ENCODE results near the gene CLSTN2.

Gene CLSTN2

DNA sequence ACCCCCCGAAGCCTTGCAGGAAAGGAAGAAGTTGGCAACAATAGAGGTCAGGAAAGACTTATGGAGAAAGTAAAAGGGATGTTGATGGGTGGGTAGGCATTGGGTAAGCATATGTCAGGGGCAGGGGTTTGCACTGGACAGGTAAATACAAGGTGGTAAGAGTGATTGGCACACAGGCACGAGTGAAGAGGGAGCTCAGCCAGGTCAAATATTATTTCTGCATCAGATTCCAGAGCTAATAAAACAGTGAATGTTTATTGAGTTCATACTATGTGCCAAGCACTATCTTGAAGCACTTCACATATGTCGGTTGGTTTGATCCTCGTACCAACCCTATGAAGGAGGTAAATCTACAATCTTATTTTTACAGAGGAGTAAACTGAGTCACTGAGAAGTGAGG is 6.6 kb downstream of the CLSTN2 start:
- DNase-seq (ENCODE audit: low read depth in 3 of 3) = no peak

DNA sequence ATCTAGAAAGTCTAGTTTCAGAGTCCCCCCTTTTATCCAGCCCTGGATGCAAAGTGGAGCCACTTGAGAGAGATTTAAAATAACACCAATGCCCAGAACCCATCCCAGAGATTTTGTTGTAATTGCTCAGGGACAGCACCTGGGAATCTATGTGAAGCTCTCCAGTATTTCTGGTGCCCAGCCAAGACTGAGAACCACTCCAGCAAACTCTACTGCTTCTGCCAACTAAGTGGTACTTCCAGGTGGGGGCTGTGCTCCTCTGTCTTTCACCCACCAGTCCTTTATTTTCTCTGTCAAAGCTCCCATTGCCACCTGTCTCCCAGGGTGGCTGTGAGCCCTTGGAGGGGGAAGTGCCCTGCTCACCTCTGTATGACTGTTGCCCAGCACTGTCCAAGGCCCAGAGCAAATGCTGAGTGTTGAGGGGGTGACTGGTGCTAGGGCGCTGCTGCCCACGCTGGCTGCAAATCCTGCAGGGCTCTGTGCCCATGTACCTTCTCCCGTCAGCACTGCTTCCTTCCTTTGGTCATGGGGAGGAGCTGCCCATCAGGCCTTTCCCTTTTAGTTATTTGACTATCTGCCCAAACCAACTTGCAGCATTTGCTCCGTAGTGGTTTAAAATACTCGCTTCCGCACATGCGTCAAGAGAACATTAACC is 9.4 kb downstream of the CLSTN2 start:
- no peak for DNase-seq (ENCODE audit: low read depth in 3 of 3)

DNA sequence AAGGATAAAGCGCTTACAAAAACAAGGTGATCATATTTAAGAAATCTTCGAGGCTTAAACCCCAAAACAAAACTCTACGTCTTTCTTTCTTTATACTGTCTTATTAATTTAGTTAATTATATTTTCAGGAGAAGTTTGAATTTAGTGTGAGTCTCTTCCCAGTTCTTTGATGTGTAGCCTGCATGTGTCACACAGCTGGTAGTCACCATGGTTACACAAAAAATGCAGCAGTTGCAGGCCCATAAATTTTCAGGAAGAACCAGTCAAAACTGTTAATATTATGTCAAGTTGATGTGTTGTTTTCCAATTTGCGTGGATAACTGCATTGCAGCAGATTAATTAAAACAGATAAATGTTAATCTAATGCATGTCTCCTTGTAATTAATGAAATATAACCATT is 10.4 kb downstream of the CLSTN2 start:
- no peak for DNase-seq (ENCODE audit: low read depth in 3 of 3)

DNA sequence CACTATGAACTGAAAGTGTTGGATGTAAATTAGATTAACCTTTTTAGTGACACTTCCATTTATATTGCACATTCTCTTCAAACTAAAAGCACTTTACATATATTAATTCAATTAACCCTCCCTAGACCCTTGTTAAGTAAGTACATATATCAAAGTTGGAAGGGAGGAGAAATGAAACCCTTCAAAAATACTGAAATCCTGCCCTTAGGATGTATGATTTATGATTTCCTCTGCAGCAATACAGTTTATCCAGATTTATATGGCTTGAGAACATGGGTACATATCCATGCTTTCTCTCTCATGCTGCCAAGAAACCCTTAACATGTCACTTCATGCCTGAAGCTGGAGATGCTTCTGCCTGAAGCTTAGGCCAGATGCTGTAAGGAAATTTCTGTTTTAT is 11.0 kb downstream of the CLSTN2 start:
- DNase-seq (ENCODE audit: low read depth in 3 of 3) = no peak

DNA sequence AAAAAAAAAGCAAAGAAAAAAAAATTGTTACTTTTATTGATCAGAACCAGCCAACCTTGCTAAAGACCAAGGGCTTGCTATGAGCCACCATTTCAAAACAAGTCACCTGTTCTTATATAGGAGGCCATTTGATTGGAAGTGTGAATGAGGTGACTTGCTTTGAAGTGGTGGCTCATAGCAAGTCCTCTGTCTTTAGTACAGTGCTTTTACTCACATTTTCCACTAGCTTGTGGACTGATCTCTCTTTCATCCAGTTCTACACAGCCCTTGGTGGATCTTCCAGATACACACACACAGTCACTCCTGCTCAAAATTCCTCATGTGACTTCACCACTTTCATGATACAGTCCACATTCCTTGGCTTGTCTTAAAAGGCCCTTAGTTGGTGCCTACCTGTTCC is 13.5 kb downstream of the CLSTN2 start:
- DNase-seq (ENCODE audit: low read depth in 3 of 3) = no peak

DNA sequence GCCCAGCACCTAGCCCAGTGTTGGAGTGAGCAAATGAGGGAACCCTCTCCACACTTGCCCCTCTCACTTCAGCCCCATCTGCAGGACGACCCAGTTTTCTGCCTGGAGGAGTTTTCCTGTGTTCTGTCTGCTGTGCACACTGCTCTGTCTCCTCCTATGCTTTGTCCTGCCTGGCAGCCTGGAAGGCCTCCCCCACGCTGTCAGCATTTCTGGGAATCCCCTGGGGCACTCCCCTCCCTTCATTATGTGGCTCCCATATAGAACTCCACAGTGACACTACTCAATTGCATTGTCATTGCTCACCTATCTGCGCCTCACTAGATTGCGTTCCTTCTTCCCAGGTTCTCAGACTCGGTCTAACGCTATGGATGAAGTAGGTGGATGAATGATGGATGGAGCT is 13.9 kb downstream of the CLSTN2 start:
- no peak for DNase-seq (ENCODE audit: low read depth in 3 of 3)

DNA sequence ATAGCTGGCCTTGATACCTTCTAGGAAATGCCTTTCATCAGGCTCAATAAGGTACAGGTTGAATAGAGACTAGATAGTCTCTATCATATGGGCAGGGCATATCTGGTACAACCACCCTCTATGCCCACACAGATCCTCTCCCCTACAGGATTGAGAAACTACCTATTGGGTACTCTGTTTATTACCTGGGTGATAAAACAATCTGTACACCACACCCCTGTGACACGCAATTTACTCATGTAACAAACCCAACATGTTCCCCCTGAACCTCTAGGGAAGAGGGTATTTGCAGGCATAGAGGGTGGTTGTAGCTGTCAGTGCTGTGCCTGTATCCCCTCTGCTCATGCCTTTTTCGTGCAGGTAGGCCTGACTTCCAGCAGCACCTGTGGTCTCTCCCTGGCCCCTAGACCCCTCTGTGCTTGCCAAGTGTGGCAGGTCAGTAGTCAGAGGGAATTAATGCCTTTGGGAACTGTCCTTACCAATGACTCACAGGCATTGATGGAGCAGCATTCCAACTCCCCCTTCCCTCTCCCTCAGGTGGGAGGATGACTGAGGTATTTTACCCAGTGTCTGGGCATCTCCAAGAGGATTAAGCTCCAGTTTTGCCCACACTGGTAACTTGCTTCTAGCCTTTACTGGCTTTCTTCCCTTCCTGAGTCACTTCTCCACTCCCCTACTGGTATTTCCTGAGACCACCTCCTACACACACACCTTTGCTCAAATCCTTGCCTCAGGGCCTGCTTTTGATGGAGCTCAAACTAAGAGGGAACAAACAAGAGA is 18.3 kb downstream of the CLSTN2 start:
- no peak for DNase-seq (ENCODE audit: low read depth in 3 of 3)

DNA sequence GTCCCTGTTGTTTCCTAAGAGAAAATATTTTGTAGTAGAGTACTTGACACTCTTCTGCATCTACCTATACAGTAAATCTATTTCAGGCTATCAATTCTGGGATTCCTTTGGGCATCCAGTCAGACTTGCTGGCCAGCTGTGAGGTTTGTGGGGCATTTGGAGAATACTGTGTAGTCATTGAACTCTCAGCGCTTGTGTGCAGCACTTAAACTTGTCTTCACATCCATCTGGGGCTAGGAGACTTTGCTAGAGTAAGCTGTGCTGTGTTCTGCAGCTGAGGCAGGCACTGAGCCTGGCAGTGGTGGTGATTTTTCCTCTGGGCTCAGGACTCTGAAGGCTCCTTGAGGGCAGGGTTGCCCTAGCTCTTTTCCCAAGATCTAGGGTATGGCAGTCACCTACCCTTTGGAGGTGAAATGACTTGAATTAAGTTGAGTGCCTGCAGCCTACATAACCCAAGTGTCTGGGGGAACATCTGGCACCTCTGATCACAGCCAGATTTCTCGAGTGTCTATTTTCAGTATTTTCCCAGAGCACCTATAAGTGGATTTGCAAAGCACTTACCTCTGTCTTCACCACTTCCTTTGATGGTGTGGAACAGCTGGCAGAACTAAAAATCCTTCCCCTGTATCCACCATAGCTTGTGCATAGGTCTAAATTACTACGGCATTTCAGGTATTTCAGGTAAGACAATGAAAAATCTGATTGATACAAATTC is 19.3 kb downstream of the CLSTN2 start:
- no peak for DNase-seq (ENCODE audit: low read depth in 3 of 3)

DNA sequence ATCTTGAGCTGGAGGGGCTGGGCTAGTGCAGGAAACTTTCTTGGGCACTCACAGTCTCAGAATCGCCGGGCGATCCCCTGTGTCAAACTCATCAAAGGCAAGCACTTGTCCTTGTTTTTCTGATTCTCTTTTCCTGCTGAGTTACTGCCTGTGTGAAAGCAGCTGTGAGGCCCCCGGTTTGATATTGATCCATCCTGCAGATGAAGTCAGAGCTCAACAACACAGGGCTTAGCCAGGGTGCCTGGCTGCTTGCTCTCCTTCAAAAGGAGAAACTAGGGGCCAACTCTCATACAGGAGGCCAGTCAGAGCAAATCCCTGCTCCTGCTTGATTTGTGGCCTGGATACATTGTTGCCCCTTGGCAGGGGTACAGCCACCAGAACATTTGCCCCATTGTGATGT is 22.9 kb downstream of the CLSTN2 start:
- no peak for DNase-seq (ENCODE audit: low read depth in 3 of 3)

DNA sequence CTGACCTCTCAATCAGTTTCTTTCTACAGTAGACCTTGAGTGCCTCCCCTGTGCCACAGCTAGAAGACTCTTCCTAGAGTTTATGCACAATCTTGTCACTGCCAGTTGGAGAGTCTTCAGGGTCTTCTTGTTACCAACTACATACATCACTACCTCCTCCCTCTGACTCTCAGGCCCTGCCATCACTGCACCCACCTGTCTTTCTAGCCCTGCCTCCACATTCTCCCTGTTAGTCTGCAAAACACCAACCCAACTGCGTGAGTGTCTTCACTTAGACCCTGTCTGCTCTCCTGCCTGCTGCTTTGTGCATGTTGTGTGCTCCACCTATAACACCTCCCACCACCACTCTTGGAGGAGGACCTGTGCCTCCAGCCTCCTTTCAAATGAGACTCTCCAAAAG is 34.4 kb downstream of the CLSTN2 start:
- no peak for DNase-seq (ENCODE audit: low read depth in 3 of 3)

DNA sequence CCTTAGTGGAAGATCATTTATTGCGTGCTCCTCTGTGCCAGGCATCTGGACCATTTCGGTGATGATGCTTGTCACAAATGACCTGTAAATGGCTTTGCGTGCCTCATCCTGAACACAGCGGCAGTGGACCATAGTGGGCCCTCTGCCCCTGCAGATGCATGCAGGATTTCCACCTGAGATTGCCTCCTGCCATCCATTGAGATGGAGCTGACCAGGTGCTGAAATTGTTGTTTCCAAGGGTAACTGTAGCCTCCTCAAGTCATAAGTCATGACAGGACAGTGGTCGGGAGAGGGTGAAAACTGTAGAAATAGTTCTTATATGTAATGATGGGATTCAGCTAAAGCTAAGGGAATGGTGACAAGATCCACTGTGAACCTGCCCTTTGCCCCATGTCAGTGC is 35.5 kb downstream of the CLSTN2 start:
- DNase-seq (ENCODE audit: low read depth in 3 of 3) = no peak

DNA sequence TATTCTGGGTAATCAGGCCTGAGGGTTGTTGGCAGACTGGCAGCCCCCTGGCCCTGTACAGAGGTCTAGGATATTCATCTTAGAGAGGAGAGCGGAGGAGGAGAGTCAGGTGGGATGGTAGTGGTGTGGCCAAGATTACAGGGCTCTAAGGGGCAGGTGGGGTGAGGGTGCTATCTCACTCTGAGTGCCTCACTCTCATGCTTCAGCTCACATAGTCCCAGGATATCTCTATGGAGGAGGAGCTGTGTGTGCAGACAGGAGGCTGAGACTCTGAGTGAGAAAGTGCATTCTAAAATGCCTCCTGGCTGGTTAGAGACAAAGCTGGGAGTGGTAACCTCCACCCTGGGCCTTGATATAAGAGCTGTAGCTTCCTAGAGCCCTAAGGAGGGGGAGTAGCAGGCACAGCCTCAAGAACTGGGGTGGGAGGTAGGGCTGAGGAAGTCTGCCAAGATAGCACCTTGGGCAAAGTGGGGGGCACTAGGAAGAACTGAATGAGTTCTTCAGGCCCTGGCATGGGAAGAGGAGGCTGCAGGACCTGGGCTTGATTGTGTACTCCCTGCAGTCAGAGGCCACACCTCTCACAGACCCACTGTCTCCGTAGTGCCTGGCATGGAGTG is 39.9 kb downstream of the CLSTN2 start:
- DNase-seq (ENCODE audit: low read depth in 3 of 3) = no peak

DNA sequence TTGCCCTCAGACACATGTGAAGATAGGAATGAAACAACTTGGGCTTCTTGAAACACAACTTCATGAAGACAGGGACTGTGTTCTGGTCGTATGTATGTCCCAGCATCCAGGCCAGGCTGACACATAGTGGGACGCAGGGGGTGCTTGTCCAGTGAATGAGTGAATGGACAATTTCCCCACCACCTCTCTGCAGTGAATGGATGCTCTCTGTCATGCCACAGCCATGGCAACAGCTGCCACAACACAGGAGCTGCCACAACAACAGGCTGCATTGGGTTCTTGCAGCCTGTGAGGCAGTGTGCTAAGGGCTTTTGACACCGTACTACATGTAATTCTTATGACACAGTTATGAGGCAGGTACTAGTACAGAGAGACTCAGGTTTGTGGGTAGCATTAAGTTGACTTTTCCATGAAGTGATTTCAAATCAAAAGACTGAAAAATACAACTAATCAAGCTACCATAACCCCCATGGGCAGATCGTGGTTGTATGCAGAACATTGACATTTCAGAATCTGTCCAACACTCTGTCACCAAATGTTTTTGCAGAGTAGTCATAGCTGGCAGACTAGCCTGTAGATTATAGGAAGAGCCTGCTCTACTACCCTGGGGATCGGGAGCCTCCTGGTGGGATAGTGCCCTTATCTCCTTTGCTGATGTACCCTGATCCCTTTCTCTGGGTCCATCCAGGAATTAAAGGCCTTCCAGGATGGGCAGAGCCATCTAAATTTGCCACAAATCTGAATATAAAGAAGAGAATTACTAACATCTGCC is 40.8 kb downstream of the CLSTN2 start:
- DNase-seq (ENCODE audit: low read depth in 3 of 3) = no peak

DNA sequence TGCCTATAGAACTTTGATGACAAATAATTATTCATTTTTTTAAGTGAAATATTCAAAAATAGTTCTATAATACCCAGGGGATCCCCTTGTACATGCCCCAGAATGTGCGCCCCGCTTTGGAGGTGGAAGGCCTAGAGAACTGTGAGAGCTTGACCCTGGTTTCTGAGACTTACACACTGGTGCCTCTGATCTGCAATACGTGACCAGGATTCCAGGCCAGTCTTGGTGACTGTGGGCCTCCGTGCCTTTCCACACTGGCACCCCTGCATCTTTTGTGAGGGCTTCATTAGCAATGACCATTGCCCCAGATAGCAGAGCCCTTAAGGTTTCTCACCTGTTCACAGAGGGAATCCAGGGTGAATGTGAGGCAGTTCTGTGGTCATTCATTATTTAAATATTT is 44.0 kb downstream of the CLSTN2 start:
- no peak for DNase-seq (ENCODE audit: low read depth in 3 of 3)

DNA sequence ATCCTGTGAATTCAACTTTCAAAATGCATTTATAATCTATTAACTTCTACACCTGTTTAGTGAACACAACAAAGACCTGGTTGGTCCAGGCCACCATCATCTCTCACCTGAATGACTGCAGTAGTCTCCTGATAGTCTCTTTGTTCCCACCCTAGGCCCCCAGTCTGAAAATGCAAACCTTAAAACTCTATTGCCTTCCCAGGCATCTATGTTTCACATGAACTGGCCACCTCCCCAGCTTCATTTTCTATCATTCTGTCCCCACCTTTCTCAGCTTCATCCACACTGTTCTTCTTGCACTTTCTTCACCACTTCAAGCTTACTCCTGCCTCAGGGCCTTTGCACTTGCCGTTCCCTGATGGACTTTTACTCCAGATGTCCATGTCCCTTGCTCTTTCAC is 45.0 kb downstream of the CLSTN2 start:
- DNase-seq (ENCODE audit: low read depth in 3 of 3) = no peak

DNA sequence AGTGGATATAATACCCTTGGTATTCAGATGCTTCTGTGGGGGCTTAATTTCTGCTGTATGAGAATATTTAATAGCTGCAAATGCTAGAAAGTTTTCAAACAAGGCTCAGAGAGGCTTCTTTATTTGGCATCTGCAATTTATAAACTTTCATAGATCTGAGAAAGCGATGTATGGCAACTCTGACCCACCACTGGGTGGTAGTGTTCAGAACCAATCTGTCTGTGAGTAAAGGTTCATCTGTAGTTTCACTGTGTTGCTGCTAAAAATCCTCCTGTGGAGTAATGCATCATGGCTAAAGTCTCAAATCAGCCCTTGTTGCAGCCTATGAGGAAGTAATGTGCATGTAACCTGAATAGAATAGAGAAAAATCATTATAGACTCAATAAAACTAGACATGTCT is 47.4 kb downstream of the CLSTN2 start:
- no peak for DNase-seq (ENCODE audit: low read depth in 3 of 3)

DNA sequence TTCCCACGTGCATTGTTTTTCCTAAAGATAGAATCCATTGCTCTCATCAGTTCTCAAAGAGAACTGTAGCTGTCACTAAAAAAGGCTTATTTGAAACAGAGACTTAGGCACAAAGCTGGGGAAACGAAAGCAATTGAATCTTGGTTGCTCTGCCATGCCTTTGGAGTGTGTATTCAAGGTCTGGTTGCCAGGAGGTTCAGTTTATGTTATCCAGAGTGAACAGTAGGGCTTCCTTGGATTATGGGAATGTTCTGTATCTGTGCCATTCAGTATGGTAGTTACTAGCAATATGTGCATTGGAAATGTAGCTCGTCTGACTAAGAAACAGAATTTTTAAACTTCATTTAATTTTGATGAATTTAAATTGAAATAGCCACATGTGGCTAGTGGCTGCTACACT is 50.6 kb downstream of the CLSTN2 start:
- DNase-seq (ENCODE audit: low read depth in 3 of 3) = no peak

DNA sequence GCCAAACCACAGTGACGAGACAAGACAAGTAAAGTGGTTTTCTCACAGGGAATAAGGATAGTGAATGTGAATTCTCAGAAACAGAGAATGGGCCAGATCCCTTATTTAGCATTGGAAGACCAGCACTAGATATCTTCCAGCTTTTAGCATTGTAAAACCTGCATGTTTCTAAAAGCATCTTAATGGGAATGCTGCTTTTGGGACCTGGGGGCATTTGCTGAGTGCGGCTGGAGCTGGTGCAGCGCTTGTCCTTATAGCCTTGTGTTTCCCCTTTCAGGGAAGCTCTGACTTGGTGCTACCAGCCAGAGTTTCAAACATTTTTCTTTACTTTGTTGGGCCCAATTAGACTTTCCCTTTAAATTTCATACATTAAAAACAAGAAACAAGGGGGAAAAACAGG is 52.9 kb downstream of the CLSTN2 start:
- DNase-seq (ENCODE audit: low read depth in 3 of 3) = no peak

DNA sequence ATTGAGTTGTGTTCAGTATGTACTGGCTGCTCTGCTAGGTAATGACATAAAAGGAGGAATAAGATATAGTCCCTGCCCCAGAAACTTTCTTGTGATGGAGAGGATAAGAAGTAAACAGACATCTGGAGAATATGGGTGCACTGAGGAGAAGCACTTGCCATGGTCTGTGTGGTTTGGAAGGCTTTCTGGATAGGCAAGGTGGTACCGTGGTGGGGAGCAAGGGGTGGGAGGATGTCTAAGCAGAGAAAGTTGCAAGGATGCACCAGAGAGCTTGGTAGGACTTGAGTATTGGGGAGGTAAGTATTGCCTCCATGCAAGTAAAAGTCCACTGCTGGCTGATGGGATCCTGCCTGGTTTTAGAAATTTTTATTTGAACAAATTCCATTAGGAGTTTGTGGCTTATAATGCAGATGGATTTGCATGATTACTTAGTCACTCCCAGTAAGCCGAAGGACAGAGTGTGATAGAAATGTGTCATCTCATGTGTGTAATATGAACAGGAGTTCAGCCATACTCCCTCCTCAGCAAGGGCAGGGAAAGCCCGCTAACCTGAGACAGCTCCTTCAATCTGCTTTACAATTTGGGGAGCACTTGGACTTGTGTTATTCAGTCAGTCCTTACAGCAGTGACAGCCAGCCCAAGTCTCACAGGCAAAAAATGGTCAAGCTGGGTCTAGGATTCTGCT is 53.6 kb downstream of the CLSTN2 start:
- DNase-seq (ENCODE audit: low read depth in 3 of 3) = no peak

DNA sequence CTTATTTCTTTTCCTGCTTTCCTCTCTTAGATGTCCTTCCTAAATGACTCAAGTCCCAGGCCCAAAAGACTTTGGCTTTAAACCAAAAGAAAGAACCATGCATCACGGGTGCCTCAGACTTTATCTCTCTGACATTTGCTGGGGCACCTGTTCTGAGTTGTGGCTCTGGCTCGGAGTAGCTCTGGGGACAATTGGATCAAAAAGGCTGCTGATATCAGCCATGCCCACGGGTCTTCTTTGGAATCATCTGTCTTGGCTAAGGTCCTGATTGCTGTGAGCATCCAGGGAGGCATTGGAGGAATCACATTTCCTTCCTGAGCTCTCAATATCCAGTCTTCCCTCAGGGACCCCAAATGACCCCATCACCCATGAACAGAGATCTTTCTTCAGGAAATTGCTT is 59.9 kb downstream of the CLSTN2 start:
- no peak for DNase-seq (ENCODE audit: low read depth in 3 of 3)

DNA sequence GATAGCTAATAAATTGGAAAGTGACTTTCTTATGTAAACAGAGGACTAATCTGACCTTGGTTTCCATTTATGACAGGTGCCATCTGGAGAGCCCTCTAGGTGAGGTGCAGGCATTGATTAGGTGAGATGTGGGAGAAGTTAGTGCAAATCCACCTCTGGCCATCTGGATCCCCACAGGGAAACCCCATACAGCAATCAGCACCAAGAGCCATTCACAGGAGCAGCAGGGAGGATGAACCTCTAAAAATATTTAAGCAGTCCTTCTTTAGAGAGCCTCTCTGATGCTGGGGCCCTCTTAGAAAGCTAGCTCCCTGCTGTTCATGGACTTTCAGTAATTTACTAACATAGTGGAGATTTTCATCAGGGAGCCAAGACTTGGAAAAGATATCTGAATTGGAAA is 69.3 kb downstream of the CLSTN2 start:
- DNase-seq (ENCODE audit: low read depth in 3 of 3) = no peak

All from stimulated activated CD4-positive, alpha-beta T cell treated with anti-CD3 and anti-CD28 coated beads, TNF-alpha, amount 100 ng/mL, for 4 hours (primary cell).